CD4-positive, alpha-beta T cell treated with Interleukin-10 for 1 hour (primary cell): ENCODE results near the gene CHRNG.
"Not testable (repeated sequence)": the region's sequence is repeated elsewhere in the genome, so short reads cannot be mapped to it uniquely, and the experiment has no call there.

ENCODE experiments used
- DNase-seq: peaks from one replicate; pipeline ENCODE4 v3.0.0-alpha.2; 2020

The CHRNG gene

GRCh38 chr2:232545511-232546375, 6.3 kb downstream of the CHRNG start:
- no peak for DNase-seq

DNA sequence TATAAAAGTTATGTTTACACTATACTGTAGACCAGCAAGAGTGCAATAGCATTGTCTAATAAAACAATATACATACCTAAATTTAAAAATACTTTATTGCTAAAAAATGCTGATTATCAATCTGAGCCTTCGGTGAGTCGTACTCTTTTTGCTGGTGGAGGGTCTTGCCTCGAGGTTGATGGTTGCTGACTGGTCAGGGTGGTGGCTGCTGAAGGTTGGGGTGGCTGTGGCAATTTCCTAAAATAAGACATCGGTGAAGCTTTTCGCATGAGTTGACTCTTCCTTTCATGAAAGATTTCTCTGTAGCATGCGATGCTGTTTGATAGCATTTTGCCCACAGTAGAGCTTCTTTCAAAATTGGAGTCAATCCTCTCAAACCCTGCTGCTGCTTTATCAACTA, 8.5 kb downstream of the CHRNG start:
- no peak for DNase-seq

DNA sequence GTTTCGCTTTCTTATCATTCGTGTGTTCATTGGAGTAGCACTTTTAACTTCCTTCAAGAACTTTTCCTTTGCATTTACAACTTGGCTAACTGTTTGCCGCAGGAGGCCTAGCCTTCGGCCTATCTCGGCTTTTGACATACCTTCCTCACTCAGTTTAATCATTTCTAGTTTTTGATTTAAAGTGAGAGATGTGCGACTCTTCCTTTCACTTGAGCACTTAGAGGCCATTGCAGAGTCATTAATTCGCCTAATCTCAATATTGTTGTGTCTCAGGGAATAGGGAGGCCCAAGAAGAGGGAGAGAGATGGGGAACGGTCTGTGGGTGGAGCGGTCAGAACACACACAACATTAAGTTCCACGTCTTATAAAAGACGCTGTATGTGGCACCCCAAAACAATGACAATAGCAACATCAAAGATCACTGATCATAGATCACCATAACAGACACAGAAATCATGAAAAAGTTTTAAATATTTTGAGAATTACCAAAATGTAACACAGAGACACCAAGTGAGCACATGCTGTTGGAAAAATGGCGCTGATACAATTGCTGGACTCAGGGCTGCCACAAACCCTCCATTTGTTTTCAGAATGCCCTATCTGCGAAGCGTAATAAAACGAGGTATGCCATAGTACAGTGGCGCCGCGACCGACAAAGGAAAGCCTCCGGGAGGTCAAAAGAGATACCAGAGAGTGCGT, 10.3 kb downstream of the CHRNG start:
- no peak for DNase-seq

DNA sequence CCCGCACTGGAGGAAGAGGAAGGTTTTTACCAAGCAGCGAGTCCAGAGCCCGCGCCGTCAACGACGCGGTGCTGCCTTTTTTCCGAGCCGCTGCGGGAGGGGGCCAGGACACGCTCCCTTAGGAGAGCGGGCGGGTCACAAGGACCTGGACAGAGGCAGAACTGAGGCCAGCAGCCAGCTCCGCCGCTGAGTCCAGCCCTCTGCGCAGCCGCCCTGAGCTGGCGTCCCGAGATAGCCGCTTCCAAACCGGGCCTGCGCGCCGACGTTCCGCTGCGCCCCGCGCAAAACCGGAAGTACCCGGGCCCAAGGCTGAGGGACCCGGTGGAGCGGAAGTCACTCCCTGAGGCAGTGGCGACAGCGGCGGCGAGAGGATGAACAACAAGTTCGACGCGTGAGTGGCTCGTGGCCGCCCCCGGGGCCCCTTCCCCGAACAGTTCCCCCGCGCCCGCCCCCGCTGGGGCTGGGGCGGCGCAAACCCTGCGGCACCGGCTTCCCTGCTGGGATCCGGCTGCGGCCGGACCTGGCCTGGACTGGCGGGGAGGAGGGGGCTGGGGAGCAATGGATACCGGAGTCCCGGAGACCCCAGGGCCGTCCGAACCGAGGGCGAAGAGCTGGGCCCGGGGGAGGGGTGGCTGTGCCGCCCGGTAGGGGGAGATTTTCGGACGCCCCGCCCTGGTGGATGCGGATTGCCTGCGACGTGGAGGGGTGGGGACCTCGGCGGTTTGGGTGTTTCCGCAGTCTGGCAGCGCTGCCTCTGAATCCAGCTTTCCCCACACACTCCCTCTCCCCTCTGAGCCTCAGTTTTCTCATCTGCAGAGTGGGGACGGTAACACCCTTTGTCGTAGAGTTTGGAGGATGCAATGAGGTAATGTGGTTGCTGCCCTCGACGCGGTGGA, 11.1 kb downstream of the CHRNG start, which contains the start of the genes EIF4E2 and TIGD1:
EIF4E2 (plus strand) TSS at position 336 of the 896 bp plus-strand sequence; CDS start at position 372, 36 bp downstream.
TIGD1 (minus strand) TSS at position 204 of the 896 bp plus-strand sequence. CDS start 675 bp downstream, outside the sequence.
- peak; percentile 91 for DNase-seq

GRCh38 chr2:232551250-232551638, 11.8 kb downstream of the CHRNG start:
- DNase-seq = no peak

GRCh38 chr2:232551776-232552175, 12.3 kb downstream of the CHRNG start:
- DNase-seq = no peak

- DNase-seq = no peak
Measured at GRCh38 chr2:232556426-232556825, 16.9 kb downstream of the CHRNG start.

- DNase-seq = no peak
Measured at GRCh38 chr2:232562515-232563151, 23.1 kb downstream of the CHRNG start.

GRCh38 chr2:232563580-232563979, 24.1 kb downstream of the CHRNG start:
- no peak for DNase-seq

GRCh38 chr2:232567721-232568120, 28.2 kb downstream of the CHRNG start:
- DNase-seq = no peak

DNA sequence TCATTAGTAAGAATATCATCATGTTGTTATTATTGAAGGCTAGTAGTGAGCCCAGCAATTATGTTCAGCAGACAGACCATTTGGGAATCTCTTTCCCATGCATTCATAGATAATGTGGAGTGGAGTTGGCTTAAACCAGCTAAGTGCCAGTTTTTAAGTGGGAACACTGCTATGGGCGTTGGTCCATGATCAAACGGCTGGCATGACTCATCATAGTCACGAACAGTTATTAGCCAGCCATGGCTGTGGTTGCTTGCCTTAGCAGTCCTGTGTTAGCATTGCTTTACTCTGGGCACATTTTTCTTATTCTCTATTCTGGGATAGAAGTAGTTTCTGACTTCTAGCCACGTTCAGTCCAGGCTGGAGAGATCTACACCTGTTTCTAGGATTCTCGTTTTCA, 28.7 kb downstream of the CHRNG start:
- no peak for DNase-seq

- no peak for DNase-seq
Measured at GRCh38 chr2:232569541-232569940, 30.0 kb downstream of the CHRNG start.

- DNase-seq = not testable (repeated sequence)
Measured at GRCh38 chr2:232570481-232570880, 31.0 kb downstream of the CHRNG start.

DNA sequence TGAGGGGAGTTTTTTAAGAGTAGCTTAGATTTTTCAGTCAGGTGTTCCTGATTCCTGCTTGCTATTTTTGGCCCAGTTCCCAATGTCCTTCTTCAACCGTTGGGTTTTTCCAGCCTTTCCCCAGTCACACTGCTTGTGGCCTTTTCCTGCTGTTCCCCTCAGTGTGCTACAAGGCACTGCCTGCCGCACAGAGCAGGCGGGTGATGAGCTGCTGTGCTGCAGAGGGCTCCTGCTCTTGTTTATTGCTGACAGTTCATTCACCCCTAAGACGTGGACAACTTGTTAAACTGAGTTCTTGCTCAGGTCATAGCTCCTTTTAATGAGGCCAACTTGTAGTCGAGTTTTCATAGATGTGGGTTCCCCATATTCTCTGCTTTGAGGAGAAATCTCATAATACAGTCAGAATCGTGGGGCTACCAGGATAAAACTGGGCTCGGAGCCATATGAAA, 31.6 kb downstream of the CHRNG start:
- no peak for DNase-seq

- DNase-seq = no peak
Measured at GRCh38 chr2:232573042-232573441, 33.5 kb downstream of the CHRNG start.

DNA sequence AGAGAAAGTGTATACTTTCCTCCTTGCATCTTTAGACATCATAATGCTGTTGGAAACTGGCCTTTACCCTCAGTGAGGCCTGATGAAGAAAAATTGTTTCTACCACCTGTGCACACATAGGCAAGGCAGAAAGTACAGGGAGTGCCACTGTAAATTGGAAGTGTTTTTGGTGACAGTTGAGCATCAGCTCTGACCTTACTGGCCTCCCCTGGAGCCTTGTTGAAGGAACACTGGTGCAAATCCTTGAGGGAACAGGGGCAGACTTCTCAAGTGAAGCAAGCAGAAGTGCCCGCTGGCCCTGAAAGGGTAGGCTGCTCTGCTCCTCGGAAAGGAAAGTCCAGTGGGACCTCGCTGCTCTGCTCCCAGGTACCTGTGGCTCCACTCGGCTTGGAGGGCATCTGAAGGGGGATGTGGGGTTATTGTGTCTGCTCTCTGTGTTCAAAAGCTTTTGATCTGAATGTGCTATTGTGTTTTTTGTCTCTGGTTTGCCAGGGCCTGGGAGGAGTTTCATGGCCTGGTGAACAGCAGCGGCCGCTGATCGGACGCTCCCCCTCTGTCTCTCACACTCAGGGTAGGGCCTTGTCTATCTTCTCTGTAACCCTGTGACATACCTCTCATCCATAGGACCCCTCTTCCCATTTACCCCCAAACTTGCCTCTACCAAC, 34.4 kb downstream of the CHRNG start:
- DNase-seq = no peak

- no peak for DNase-seq
Measured at GRCh38 chr2:232574674-232575403, 35.3 kb downstream of the CHRNG start.

- no peak for DNase-seq
Measured at GRCh38 chr2:232575404-232575746, 35.9 kb downstream of the CHRNG start.

- no peak for DNase-seq
Measured at GRCh38 chr2:232576995-232577394, 37.5 kb downstream of the CHRNG start.

- no peak for DNase-seq
Measured at GRCh38 chr2:232577841-232578240, 38.3 kb downstream of the CHRNG start.

DNA sequence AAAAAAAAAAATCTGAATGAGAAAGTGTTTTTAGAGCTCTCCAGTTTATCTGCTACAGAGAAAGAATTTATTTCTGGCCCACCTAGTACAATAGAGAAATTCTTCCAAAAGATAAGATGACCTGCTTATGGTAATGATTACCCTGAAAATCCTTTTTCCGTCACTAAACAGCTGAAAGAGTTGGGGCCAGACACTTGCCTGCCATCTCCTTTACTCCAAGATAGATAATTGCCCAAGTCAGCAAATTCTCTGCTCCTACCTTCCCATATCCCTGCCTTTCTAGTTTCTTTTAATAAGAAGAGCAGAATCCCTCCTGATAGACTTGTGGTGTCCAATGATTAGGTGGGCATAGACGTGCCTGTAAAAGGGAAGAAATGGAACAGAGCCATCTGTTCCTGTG, 39.1 kb downstream of the CHRNG start:
- DNase-seq = no peak
